ENCODE measurements around the gene TXNDC17.

DNA sequence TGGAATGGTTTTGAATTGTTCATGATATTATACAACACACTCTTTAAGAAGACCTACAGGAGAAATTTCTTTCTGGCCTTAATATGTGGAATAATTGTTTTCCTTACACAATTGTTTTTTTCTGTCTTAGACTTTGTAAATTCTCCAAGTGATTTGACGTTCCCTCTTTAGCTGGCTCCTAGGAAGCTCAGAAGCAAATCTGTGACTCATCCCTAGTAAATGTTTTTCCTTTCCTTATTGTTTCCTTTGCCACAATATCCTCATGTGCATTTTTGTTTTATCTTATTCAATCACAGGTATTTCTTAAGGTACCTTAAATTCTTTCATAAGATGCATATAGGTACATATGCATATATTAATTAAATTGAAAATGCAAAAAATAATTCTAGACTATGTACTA is 13.8 kb upstream of the TXNDC17 start:
- no peak for TF ChIP-seq SIN3A (IDR thresholded peaks at IDR 0.05; ENCODE audit: borderline replicate concordance, insufficient read depth, low read length)
- TF ChIP-seq TAF1 (IDR thresholded peaks at IDR 0.05; ENCODE audit: borderline replicate concordance, insufficient read depth, low read length), result no peak
- TF ChIP-seq POLR2AphosphoS5 (IDR thresholded peaks at IDR 0.05; ENCODE audit: low read depth, low read length), result no peak
- TF ChIP-seq REST (IDR thresholded peaks at IDR 0.05; ENCODE audit: insufficient read depth in 1 of 2, low read depth in 2 of 2, low read length in 2 of 2), result no peak
- no peak for TF ChIP-seq FOXP2 (optimal IDR thresholded peaks at IDR 0.05; ENCODE audit: borderline replicate concordance, extremely low read depth, extremely low read length, insufficient read depth)

Measured in PFSK-1 (cell line).